HEK293 (cell line): ENCODE measurements around the gene EIF3L.

Source experiments
- KLF16 ChIP-seq: fragments of 450-650 bp; formaldehyde crosslinking; IDR thresholded peaks from 2 replicates; pipeline ENCODE4 v1.5.1; 2017; ENCODE audit warnings: missing biosample characterization, missing genetic modification characterization
- ZNF549 ChIP-seq: fragments of 450-650 bp; IDR thresholded peaks from 2 replicates; pipeline ENCODE4 v1.5.1; 2018; ENCODE audit warnings: missing biosample characterization, missing genetic modification characterization, mild to moderate bottlenecking, inconsistent platforms, moderate library complexity

GRCh38 chr22:37884420-37884819, 35.2 kb downstream of the EIF3L start:
- TF ChIP-seq ZNF549 (tag by site-specific recombination) (no peak), KLF16 (tag by site-specific recombination) (no peak)
